Measurements from ENCODE around the gene ITPR1.

- TF ChIP-seq CTCF (IDR thresholded peaks at IDR 0.05): no peak
- TF ChIP-seq TCF7L2 (IDR thresholded peaks at IDR 0.05; ENCODE audit: low read depth, low read length): no peak
- TF ChIP-seq SIN3A (IDR thresholded peaks at IDR 0.05; ENCODE audit: borderline replicate concordance, insufficient read depth, low read depth, low read length): no peak
Observed at GRCh38 chr3:4822568-4822967, 329.4 kb downstream of the ITPR1 start.

All from Panc1 (cell line).